HG03066 (cell line): ENCODE measurements around the gene SEC23IP.
"Not testable (repeated sequence)": the region's sequence is repeated elsewhere in the genome, so short reads cannot be mapped to it uniquely, and the experiment has no call there.

Experiments
- ATAC-seq: cut with Tn5 transposase; IDR thresholded peaks from one replicate; pipeline ENCODE4 v1.9.1; 2021; ENCODE audit warnings: low read depth; ENCODE audit not compliant: unreplicated experiment

SEC23IP gene

GRCh38 chr10:119892188-119893065, at the start of gene SEC23IP:
SEC23IP (plus strand) TSS chr10:119892730; CDS start chr10:119892783, 53 bp downstream.
- ATAC-seq = peak; percentile 99

GRCh38 chr10:119845656-119846055, 46.9 kb upstream of the SEC23IP start:
- ATAC-seq = no peak

- ATAC-seq = no peak
Measured at GRCh38 chr10:119849031-119849789, 43.3 kb upstream of the SEC23IP start.

- no peak for ATAC-seq
Measured at GRCh38 chr10:119849944-119850343, 42.6 kb upstream of the SEC23IP start.

GRCh38 chr10:119852277-119852676, 40.3 kb upstream of the SEC23IP start:
- no peak for ATAC-seq

GRCh38 chr10:119852822-119853221, 39.7 kb upstream of the SEC23IP start:
- ATAC-seq = no peak

GRCh38 chr10:119853574-119853973, 39.0 kb upstream of the SEC23IP start:
- no peak for ATAC-seq

- no peak for ATAC-seq
Measured at GRCh38 chr10:119858063-119858462, 34.5 kb upstream of the SEC23IP start.

GRCh38 chr10:119859420-119860258, 32.9 kb upstream of the SEC23IP start:
- no peak for ATAC-seq

GRCh38 chr10:119860866-119861607, 31.5 kb upstream of the SEC23IP start:
- ATAC-seq = no peak

GRCh38 chr10:119862524-119862923, 30.0 kb upstream of the SEC23IP start:
- no peak for ATAC-seq

GRCh38 chr10:119863951-119864565, 28.5 kb upstream of the SEC23IP start:
- no peak for ATAC-seq

GRCh38 chr10:119865699-119866240, 26.8 kb upstream of the SEC23IP start:
- ATAC-seq = no peak

GRCh38 chr10:119867317-119867716, 25.2 kb upstream of the SEC23IP start:
- no peak for ATAC-seq

- not testable (repeated sequence) for ATAC-seq
Measured at GRCh38 chr10:119869398-119869797, 23.1 kb upstream of the SEC23IP start.

- ATAC-seq = peak; percentile 29
Measured at GRCh38 chr10:119871881-119872609, 20.5 kb upstream of the SEC23IP start.

GRCh38 chr10:119872610-119872859, 20.0 kb upstream of the SEC23IP start, which contains the start of gene MCMBP:
MCMBP (minus strand) TSS chr10:119872843; CDS start chr10:119872584, 259 bp downstream.
- ATAC-seq = peak; percentile 10

GRCh38 chr10:119872860-119873681, 19.5 kb upstream of the SEC23IP start:
- ATAC-seq = peak; percentile 86
